Natural killer cell (primary cell): ENCODE data around the gene RARG. TPM values are rescaled to one million over a fixed set of nuclear protein-coding genes. Genes with fewer than 3 reads are reported as not detected.
A peak's percentile ranks its signal among the peaks of the same experiment; 100 is the strongest.

Source experiments
- ATAC-seq, 3 donors: fragments of 150-1000 bp in 2 of 3; fragments of 200-7000 bp in 1 of 3; cut with Tn5 transposase; 1 replicate in 1 of 3; 2 replicates in 2 of 3; pipeline ENCODE4 v1.10.0; 2021; ENCODE audit warnings: mild to moderate bottlenecking in 2 of 3, moderate library complexity in 2 of 3
- DNase-seq, 2 donors: peaks; one replicate each; pipeline versions ENCODE4 v3.0.0 to v3.0.0-alpha.2; 2013 to 2021; ENCODE audit warnings: mixed read lengths in 1 of 2
- H3K27ac ChIP-seq: one replicate; pipeline ENCODE4 v1.5.1; 2013; ENCODE audit warnings: mild to moderate bottlenecking, low read length
- H3K27me3 ChIP-seq: one replicate; pipeline ENCODE4 v1.6.1; 2013; ENCODE audit warnings: low read length; ENCODE audit not compliant: control insufficient read depth, insufficient read depth
- H3K36me3 ChIP-seq: one replicate; pipeline ENCODE4 v1.6.1; 2013; ENCODE audit warnings: low read length; ENCODE audit not compliant: control insufficient read depth, insufficient read depth
- H3K4me1 ChIP-seq: one replicate; pipeline ENCODE4 v1.6.1; 2013; ENCODE audit warnings: low read length; ENCODE audit not compliant: control insufficient read depth, insufficient read depth
- H3K4me3 ChIP-seq: one replicate; pipeline ENCODE4 v1.5.1; 2013; ENCODE audit warnings: low read length
- H3K9me3 ChIP-seq: one replicate; pipeline ENCODE4 v1.6.1; 2013; ENCODE audit warnings: low read length; ENCODE audit not compliant: control insufficient read depth, insufficient read depth
- H3K27ac Mint-ChIP-seq, 2 donors: one replicate each; pipeline ENCODE4 v1.8.0; 2022; ENCODE audit warnings: mild to moderate bottlenecking in 2 of 2, mixed read lengths in 2 of 2, moderate library complexity in 1 of 2
- H3K27me3 Mint-ChIP-seq, 2 donors: one replicate each; pipeline ENCODE4 v1.8.0; 2022; ENCODE audit warnings: low read depth in 2 of 2, mixed read lengths in 2 of 2
- H3K36me3 Mint-ChIP-seq: one replicate; pipeline ENCODE4 v1.8.0; 2022; ENCODE audit warnings: mixed read lengths
- H3K4me1 Mint-ChIP-seq, 2 donors: one replicate each; pipeline ENCODE4 v1.8.0; 2022; ENCODE audit warnings: mixed read lengths in 2 of 2
- H3K4me3 Mint-ChIP-seq: one replicate; pipeline ENCODE4 v1.8.0; 2022; ENCODE audit warnings: mild to moderate bottlenecking, moderate library complexity, mixed read lengths
- H3K9me3 Mint-ChIP-seq, 2 donors: one replicate each; pipeline ENCODE4 v1.8.0; 2022; ENCODE audit warnings: mixed read lengths in 2 of 2
- WGBS: methylation state at CpG from one replicate; pipeline ENCODE4 v1.1.7; 2013; ENCODE audit warnings: missing lambda C conversion rate; ENCODE audit not compliant: insufficient coverage; 5-methylcytosine and 5-hydroxymethylcytosine counted together
- intact Hi-C: fragments of 100-400 bp; cut with micrococcal nuclease; formaldehyde crosslinking; loops from one replicate; pipeline ENCODE4 v1.14.2; 2022
- total RNA-seq, 4 donors: library from RNA; stranded (reverse); fragments of 120-200 nt in 1 of 4; gene quantifications; one replicate each; pipeline versions ENCODE4 v1.2.3 to v1.2.4, GENCODE V29; 2013 to 2022
- TF ChIP-seq, protein P1 (sequence below): fragments of 200-600 bp; IDR thresholded peaks from one replicate; pipeline ENCODE4 v1.8.0; 2022; ENCODE audit warnings: antibody characterized with exemption

RARG gene
- total RNA-seq, 3 donors from 2014 or later (not counting 1 experiment from before 2014, with no cell fraction given): 24.0 to 30.6 (median 27.5) TPM

DNA sequence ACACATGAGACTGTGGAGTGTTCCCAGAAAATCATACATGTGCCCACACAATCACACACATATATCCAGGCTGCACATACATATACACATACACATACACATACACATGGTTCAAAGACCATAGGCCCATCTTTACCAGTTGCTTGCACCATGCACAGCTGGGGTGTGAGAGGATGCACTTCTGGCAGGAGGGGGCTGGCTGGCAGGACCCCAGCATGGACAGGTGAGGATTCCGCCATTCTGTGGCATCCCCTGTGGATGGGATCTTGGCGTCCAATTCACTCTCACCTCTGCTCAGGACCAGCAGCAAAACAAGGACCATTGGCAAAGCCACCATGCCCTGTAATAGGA lies 31.9 kb downstream of the RARG start:
- H3K36me3 Mint-ChIP-seq: peaks cover 6% of the 10 kb centered on the region
- intact Hi-C loops: loop anchor here (2.0 to 10.0 kb wide), 2 partner anchors 19 to 305 kb away; partner anchors contain the start of genes CSAD, NPFF, TARBP2 and ZNF740

DNA sequence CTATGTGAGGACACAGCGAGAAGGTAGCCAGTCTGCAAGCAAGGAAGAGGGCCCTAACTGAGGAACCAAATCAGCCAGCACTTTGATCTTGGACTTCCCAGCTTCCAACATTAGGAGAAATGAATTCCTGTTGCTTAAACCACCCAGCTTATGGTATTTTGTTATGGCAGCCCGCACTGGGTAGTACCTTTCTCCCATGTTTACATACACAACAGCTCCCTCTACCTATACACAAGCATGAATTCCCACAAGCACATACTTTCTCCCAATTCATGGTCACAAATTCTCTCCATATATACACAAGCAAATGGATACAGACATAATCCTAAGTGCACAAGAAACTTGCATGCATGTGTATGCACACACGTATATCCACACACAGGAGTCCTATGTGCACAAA lies 32.3 kb downstream of the RARG start:
- Histone ChIP-seq H3K36me3 (peaks cover 38% of the 10 kb centered on the region), H3K27ac (no peak overlapping the region), H3K27me3 (no peaks in the 10 kb centered on the region), H3K4me1 (peaks cover 51% of the 10 kb centered on the region), H3K4me3 (no peak overlapping the region), H3K9me3 (no peaks in the 10 kb centered on the region)
- Mint-ChIP-seq H3K9me3 (no peaks in the 10 kb centered on the region), H3K27ac (no peak overlapping the region), H3K27me3 (no peaks in the 10 kb centered on the region), H3K4me3 (peak overlapping the region; percentile 43), H3K36me3 (peaks cover 6% of the 10 kb centered on the region), H3K4me1 (peaks cover 45 to 75% of the 10 kb centered on the region in 2 donors)
- intact Hi-C loops: loop anchor here (2.0 to 10.0 kb wide), 2 partner anchors 19 to 305 kb away; partner anchors contain the start of genes CSAD, NPFF, TARBP2 and ZNF740
- TF ChIP-seq, protein P1, sequence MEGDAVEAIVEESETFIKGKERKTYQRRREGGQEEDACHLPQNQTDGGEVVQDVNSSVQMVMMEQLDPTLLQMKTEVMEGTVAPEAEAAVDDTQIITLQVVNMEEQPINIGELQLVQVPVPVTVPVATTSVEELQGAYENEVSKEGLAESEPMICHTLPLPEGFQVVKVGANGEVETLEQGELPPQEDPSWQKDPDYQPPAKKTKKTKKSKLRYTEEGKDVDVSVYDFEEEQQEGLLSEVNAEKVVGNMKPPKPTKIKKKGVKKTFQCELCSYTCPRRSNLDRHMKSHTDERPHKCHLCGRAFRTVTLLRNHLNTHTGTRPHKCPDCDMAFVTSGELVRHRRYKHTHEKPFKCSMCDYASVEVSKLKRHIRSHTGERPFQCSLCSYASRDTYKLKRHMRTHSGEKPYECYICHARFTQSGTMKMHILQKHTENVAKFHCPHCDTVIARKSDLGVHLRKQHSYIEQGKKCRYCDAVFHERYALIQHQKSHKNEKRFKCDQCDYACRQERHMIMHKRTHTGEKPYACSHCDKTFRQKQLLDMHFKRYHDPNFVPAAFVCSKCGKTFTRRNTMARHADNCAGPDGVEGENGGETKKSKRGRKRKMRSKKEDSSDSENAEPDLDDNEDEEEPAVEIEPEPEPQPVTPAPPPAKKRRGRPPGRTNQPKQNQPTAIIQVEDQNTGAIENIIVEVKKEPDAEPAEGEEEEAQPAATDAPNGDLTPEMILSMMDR: no peak
- DNase-seq (no peak), ATAC-seq (no peak)
- 90% methylated on average over 3 of the region's 3 CpGs for WGBS

More for the DNA sequence above, 31.9 kb downstream of the RARG start:
- WGBS: 100% methylated on average over 2 of the region's 2 CpGs
- Histone ChIP-seq H3K9me3 (no peaks in the 10 kb centered on the region), H3K36me3 (peaks cover 34% of the 10 kb centered on the region), H3K4me3 (no peak overlapping the region), H3K4me1 (peaks cover 55% of the 10 kb centered on the region), H3K27me3 (no peaks in the 10 kb centered on the region), H3K27ac (no peak overlapping the region)
- Mint-ChIP-seq H3K9me3 (no peaks in the 10 kb centered on the region), H3K4me1 (peaks cover 45 to 76% of the 10 kb centered on the region in 2 donors), H3K27me3 (no peaks in the 10 kb centered on the region), H3K27ac (peak overlapping the region in 1 of 2 donors; percentile 63), H3K4me3 (peak overlapping the region; percentile 82)
- DNase-seq (no peak), ATAC-seq (no peak)
- TF ChIP-seq, protein P1: no peak

DNA sequence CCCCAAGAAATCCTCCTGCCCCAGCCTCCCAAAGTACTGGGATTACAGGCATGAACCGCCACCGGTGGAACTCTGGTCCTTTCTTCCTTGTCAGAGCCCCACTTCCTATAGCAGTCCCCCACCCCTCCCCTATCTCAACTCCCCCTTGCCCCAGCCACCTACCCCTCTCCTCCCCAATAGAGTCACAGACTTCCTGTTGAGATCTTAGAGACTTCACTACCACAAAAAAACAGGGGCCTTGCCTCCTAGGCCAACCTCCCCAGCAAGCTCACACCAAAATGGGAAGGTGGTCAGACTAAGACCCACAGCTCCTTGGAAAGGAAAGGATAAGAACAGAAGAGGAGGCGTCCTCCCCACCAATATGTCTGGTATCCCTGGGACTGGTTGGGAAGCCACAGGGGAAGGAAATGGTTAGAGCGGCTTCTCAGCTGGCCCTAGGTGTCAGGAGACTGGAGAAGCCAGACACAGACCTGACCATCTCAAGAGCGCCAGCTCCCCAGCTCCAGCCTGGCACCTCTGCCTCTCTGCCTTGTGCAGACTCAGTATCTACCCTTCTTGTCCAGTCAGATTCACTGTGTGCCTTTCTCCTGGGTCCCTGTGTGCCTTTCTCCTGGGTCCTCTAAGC lies 33.4 kb downstream of the RARG start:
- Histone ChIP-seq H3K36me3 (peaks cover 49% of the 10 kb centered on the region), H3K27ac (peak overlapping the region; percentile 10), H3K9me3 (no peaks in the 10 kb centered on the region), H3K27me3 (no peaks in the 10 kb centered on the region), H3K4me1 (peaks cover 50% of the 10 kb centered on the region), H3K4me3 (no peak overlapping the region)
- peaks cover 6% of the 10 kb centered on the region for H3K36me3 Mint-ChIP-seq
- TF ChIP-seq, protein P1: no peak
- peak in 1 of 2 donors; percentile 61 for DNase-seq
- peak overlapping the region; percentile 52 to 86 for H3K27ac Mint-ChIP-seq
- ATAC-seq: peak; percentile 53 to 85 (median 59)
- H3K4me3 Mint-ChIP-seq: peak overlapping the region; percentile 82
- peaks cover 45 to 67% of the 10 kb centered on the region in 2 donors for H3K4me1 Mint-ChIP-seq
- H3K9me3 Mint-ChIP-seq: no peaks in the 10 kb centered on the region
- H3K27me3 Mint-ChIP-seq: no peaks in the 10 kb centered on the region
- WGBS: 4% methylated on average over 5 of the region's 5 CpGs
- intact Hi-C loops: no loop called here
